T follicular helper cell (primary cell): ENCODE results near the gene ZNF101.

ENCODE experiments used
- DNase-seq: peaks from one replicate; pipeline ENCODE4 v3.0.0-alpha.2; 2020; ENCODE audit warnings: low read depth

ZNF101 gene

GRCh38 chr19:19711934-19712828 lies 43.5 kb downstream of the ZNF101 start:
- DNase-seq: no peak

- DNase-seq: no peak
Measured at GRCh38 chr19:19719798-19720197, 51.2 kb downstream of the ZNF101 start.

DNA sequence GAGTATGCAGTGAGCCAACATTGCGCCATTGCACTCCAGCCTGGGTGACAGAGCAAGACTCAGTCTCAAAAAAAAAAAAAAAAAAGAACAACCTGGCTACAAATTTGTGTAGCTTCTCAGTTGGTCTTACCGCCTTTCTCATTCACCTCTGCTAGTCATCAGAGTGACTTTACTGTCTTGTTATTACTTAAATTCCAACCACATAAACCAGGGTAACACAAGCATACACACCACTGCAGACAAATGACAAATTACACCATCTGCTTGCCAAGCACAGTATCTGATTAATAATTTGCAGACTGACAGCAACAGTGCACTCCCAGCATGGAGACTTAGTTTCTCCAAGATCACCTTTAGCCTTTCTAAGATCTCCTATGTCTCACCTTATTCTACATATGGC lies 53.3 kb downstream of the ZNF101 start:
- DNase-seq: no peak

GRCh38 chr19:19732579-19733501 lies 64.2 kb downstream of the ZNF101 start, which contains the start of gene ZNF14:
ZNF14 (minus strand) TSS chr19:19733112; CDS start chr19:19732958, 154 bp downstream.
- DNase-seq: peak; percentile 88
